Right lobe of liver (tissue), 6 donors: ENCODE results near the gene PRSS2. TPM values are rescaled to one million over a fixed set of nuclear protein-coding genes. Genes with fewer than 3 reads are reported as not detected.

Experiments
- ATAC-seq, 4 donors: fragments of 200-7000 bp; cut with Tn5 transposase; one replicate each; pipeline ENCODE4 v1.9.1; 2020; ENCODE audit warnings: mild to moderate bottlenecking in 4 of 4, moderate library complexity in 4 of 4
- DNase-seq, 3 donors: peaks; one replicate each; pipeline ENCODE4 v3.0.0-alpha.2; 2020
- H3K27ac ChIP-seq, 3 donors: fragments of 200-600 bp; one replicate each; pipeline ENCODE4 v1.8.0; 2022
- H3K27me3 ChIP-seq, 2 donors: fragments of 200-600 bp; one replicate each; pipeline ENCODE4 v1.8.0; 2022
- H3K36me3 ChIP-seq, 4 donors: fragments of 200-600 bp; sonication (generic) in 1 of 4; one replicate each; pipeline versions ENCODE4 v1.5.1 to v1.8.0; 2017 to 2022; ENCODE audit warnings: control low read depth in 1 of 4
- H3K4me1 ChIP-seq, 4 donors: fragments of 200-600 bp; sonication (generic) in 1 of 4; one replicate each; pipeline versions ENCODE4 v1.5.1 to v1.8.0; 2017 to 2022; ENCODE audit warnings: control low read depth in 1 of 4
- H3K4me3 ChIP-seq, 3 donors: fragments of 200-600 bp; one replicate each; pipeline ENCODE4 v1.8.0; 2022
- H3K9me3 ChIP-seq, 4 donors: fragments of 200-600 bp; sonication (generic) in 1 of 4; one replicate each; pipeline versions ENCODE4 v1.5.1 to v1.8.0; 2017 to 2022; ENCODE audit warnings: control low read depth in 1 of 4
- POLR2A ChIP-seq: fragments of 450-650 bp; IDR thresholded peaks from one replicate; pipeline ENCODE4 v1.6.1; 2017; ENCODE audit warnings: antibody characterized with exemption, mild to moderate bottlenecking
- WGBS: methylation state at CpG from one replicate; pipeline ENCODE4 v1.1.6; 2018; ENCODE audit warnings: low coverage, low lambda C conversion rate; ENCODE audit not compliant: insufficient coverage; ENCODE audit errors: missing lambda C conversion rate; 5-methylcytosine and 5-hydroxymethylcytosine counted together
- intact Hi-C, 2 donors: fragments of 100-400 bp; cut with DNase I; formaldehyde crosslinking; loops; one replicate each; pipeline versions ENCODE4 v1.11.2 to v1.14.1; 2022
- total RNA-seq, 6 experiments: library from RNA; depleted of rRNA in 2 of 6; stranded (reverse); fragments of >200 nt in 2 of 6; fragmentation: NEBNext Ultra II Directional in 3 of 6; extraction: Animal tissue kit (Norgen Biotek cat#: 25700) in 3 of 6; gene quantifications; one replicate each; pipeline versions ENCODE4 v1.1.0 to v1.2.4, GENCODE V29; 2016 to 2023
- TF ChIP-seq, protein P1 (sequence below), 4 donors: fragments of 200-600 bp in 3 of 4; fragments of 450-650 bp in 1 of 4; IDR thresholded peaks; one replicate each; pipeline versions ENCODE4 v1.5.1 to v1.8.0; 2016 to 2022; ENCODE audit warnings: antibody characterized with exemption in 4 of 4, mild to moderate bottlenecking in 2 of 4
- donor health status: DM: no; HTN: yes; CAD: no.
- donor health status: DM: no; HTN: no; CAD: no.
- donor health status: DM: no; HTN: no; CAD: no.
- donor health status: DM: no; HTN: yes; CAD: no.
- donor health status: DM: no; HTN: yes; CAD: no.

The PRSS2 gene
- total RNA-seq, 6 experiments from 2014 or later = 0.26 TPM; not detected in 5

DNA sequence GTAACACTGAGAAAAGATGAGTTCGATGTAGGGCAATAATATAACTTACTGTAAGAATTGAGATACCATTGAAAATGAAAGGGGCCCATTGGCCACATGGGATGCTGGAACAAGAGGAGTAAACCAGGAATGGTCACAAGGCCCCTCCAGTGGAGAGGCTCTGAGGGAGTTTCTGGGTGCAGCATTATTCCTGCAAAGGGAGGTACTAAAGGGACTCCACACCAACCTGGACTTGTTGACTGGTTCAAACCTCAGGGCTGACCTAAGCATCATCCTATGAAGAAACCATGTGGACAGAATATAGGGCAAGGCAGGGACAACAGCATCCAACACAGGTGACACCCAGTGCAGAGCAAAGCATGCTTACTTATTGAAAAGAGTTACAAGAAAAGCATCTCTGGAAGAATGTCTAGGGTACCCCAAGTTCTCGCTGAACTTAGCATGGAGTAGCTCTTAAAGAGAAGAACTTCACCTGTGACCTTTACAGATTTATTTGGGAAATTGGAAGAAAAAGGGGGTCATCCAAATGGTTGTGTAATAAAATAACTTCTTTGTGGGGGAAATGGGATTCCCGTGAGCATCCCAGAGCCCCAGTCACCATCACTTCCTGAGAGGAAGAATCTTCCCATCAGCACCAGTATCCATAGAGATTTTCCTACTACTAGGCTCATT is 34.7 kb downstream of the PRSS2 start:
- intact Hi-C loops = no loop called here
- no peak overlapping the region for H3K27ac ChIP-seq
- TF ChIP-seq, protein P1, sequence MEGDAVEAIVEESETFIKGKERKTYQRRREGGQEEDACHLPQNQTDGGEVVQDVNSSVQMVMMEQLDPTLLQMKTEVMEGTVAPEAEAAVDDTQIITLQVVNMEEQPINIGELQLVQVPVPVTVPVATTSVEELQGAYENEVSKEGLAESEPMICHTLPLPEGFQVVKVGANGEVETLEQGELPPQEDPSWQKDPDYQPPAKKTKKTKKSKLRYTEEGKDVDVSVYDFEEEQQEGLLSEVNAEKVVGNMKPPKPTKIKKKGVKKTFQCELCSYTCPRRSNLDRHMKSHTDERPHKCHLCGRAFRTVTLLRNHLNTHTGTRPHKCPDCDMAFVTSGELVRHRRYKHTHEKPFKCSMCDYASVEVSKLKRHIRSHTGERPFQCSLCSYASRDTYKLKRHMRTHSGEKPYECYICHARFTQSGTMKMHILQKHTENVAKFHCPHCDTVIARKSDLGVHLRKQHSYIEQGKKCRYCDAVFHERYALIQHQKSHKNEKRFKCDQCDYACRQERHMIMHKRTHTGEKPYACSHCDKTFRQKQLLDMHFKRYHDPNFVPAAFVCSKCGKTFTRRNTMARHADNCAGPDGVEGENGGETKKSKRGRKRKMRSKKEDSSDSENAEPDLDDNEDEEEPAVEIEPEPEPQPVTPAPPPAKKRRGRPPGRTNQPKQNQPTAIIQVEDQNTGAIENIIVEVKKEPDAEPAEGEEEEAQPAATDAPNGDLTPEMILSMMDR (IDR thresholded peaks at IDR 0.05) = no peak
- TF ChIP-seq POLR2A = no peak
- H3K27me3 ChIP-seq = no peaks in the 10 kb centered on the region
- WGBS = 63% methylated on average over 3 of the region's 3 CpGs
- no peak overlapping the region for H3K4me3 ChIP-seq
- ATAC-seq = no peak
- H3K4me1 ChIP-seq = no peaks in the 10 kb centered on the region
- H3K36me3 ChIP-seq = no peaks in the 10 kb centered on the region
- no peaks in the 10 kb centered on the region for H3K9me3 ChIP-seq
- DNase-seq = no peak

- intact Hi-C loops = no loop called here
- Histone ChIP-seq H3K36me3 (no peaks in the 10 kb centered on the region), H3K4me1 (no peaks in the 10 kb centered on the region), H3K27me3 (no peaks in the 10 kb centered on the region), H3K4me3 (no peak overlapping the region), H3K27ac (no peak overlapping the region), H3K9me3 (no peaks in the 10 kb centered on the region)
- no peak for TF ChIP-seq POLR2A
- TF ChIP-seq, protein P1 (IDR thresholded peaks at IDR 0.05) = no peak
- 18% methylated on average over 2 of the region's 2 CpGs for WGBS
- ATAC-seq (no peak), DNase-seq (no peak)
These were observed 35.2 kb downstream of the PRSS2 start for GRCh38 chr7:142806022-142806356.

DNA sequence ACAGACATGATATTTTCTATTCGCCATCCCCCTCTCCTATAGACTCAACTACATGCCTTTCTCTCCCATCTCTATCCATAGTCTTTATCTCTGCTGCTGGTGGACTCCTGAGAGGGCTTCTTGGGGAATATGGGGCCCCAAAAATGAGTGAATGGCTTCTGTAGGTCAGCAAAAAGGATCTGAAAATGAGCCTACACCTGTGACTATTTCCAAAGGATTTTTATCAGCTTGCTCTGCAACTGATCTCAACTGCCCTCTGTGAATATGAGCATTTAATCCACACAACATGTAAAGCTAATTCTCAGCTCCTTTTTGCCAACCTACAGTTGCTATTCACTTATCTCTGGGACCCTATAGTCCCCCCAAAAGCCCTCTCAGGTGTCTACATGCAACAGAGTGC is 36.2 kb downstream of the PRSS2 start:
- Histone ChIP-seq H3K27ac (peak overlapping the region in 1 of 3 donors; percentile 13), H3K4me1 (no peaks in the 10 kb centered on the region), H3K36me3 (no peaks in the 10 kb centered on the region), H3K4me3 (no peak overlapping the region), H3K27me3 (no peaks in the 10 kb centered on the region), H3K9me3 (no peaks in the 10 kb centered on the region)
- no peak for TF ChIP-seq POLR2A
- TF ChIP-seq, protein P1 (IDR thresholded peaks at IDR 0.05) = no peak
- intact Hi-C loops = no loop called here
- DNase-seq (no peak), ATAC-seq (no peak)
- WGBS = 83% methylated on average over 1 of the region's 1 CpG

- TF ChIP-seq POLR2A = no peak
- TF ChIP-seq, protein P1 (IDR thresholded peaks at IDR 0.05) = no peak
- H3K4me1 ChIP-seq = no peaks in the 10 kb centered on the region
- no peak for DNase-seq
- H3K27me3 ChIP-seq = no peaks in the 10 kb centered on the region
- no peak overlapping the region for H3K4me3 ChIP-seq
- H3K27ac ChIP-seq = peak overlapping the region in 1 of 3 donors; percentile 13
- no peaks in the 10 kb centered on the region for H3K9me3 ChIP-seq
- ATAC-seq = no peak
- 26% methylated on average over 3 of the region's 3 CpGs for WGBS
- intact Hi-C loops = no loop called here
- no peaks in the 10 kb centered on the region for H3K36me3 ChIP-seq
These were observed 37.2 kb downstream of the PRSS2 start for GRCh38 chr7:142807855-142808460.
